Ovary (tissue), 9 donors: ENCODE results near the gene PPP1R18. TPM values are rescaled to one million over a fixed set of nuclear protein-coding genes. Genes with fewer than 3 reads are reported as not detected.
"Not testable (repeated sequence)": the region's sequence is repeated elsewhere in the genome, so short reads cannot be mapped to it uniquely, and the experiment has no call there.

ENCODE experiments used
- DNase-seq, 5 donors: peaks; one replicate each; pipeline ENCODE4 v3.0.0-alpha.2; 2019 to 2020
- H3K27ac ChIP-seq, 2 donors: fragments of 200-600 bp; one replicate each; pipeline versions ENCODE4 v1.5.1 to v1.8.0; 2019 to 2022
- H3K27me3 ChIP-seq: fragments of 200-600 bp; one replicate; pipeline ENCODE4 v1.8.0; 2022
- H3K36me3 ChIP-seq: fragments of 200-600 bp; sonication (generic); one replicate; pipeline ENCODE4 v1.5.1; 2019
- H3K4me1 ChIP-seq: one replicate; pipeline ENCODE4 v1.8.1; 2013; ENCODE audit warnings: mild to moderate bottlenecking, moderate library complexity; ENCODE audit not compliant: insufficient read depth
- H3K4me3 ChIP-seq: fragments of 200-600 bp; sonication (generic); one replicate; pipeline ENCODE4 v1.5.1; 2017
- H3K9me3 ChIP-seq, 2 donors: fragments of 200-600 bp in 1 of 2; sonication (generic) in 1 of 2; one replicate each; pipeline versions ENCODE4 v1.5.1 to v1.8.1; 2013 to 2019; ENCODE audit warnings: mild to moderate bottlenecking in 1 of 2, moderate library complexity in 1 of 2
- CTCF ChIP-seq, 3 donors: fragments of 450-650 bp in 2 of 3; fragments of 200-600 bp in 1 of 3; IDR thresholded peaks; one replicate each; pipeline versions ENCODE4 v1.5.1 to v1.8.0; 2016 to 2022; ENCODE audit warnings: antibody characterized with exemption in 3 of 3, mild to moderate bottlenecking in 1 of 3
- EP300 ChIP-seq: sonication (generic); formaldehyde crosslinking; IDR thresholded peaks from one replicate; pipeline ENCODE4 v1.6.1; 2017; ENCODE audit warnings: antibody characterized with exemption
- POLR2A ChIP-seq: fragments of 450-650 bp; IDR thresholded peaks from one replicate; pipeline ENCODE4 v1.6.1; 2017; ENCODE audit warnings: antibody characterized with exemption, mild to moderate bottlenecking, moderate library complexity
- WGBS, 3 donors: extraction: QIAGEN DNeasy Blood & Tissue Kit in 1 of 3; methylation state at CpG; one replicate each; pipeline versions ENCODE4 v1.1.5 to v1.1.7; 2013 to 2017; 5-methylcytosine and 5-hydroxymethylcytosine counted together
- intact Hi-C, 4 donors: fragments of 100-400 bp; cut with DNase I; formaldehyde crosslinking; loops; one replicate each; pipeline versions ENCODE4 v1.11.0 to v1.15.1; 2022 to 2023
- polyA plus RNA-seq, 2 donors: library from polyadenylated mRNA; stranded (reverse); fragments of 200-250 nt in 1 of 2; fragments of 350-450 nt in 1 of 2; fragmentation: Illumina TruSeq in 1 of 2; extraction: RNeasy Lipid Tissue Mini Kit (QIAGEN cat#74804) in 1 of 2; gene quantifications; one replicate each; pipeline ENCODE4 v1.2.3, GENCODE V29; 2013 to 2014
- total RNA-seq, 7 donors: library from RNA; depleted of rRNA in 2 of 7; stranded (reverse); fragments of >200 nt in 2 of 7; fragmentation: NEBNext Ultra II Directional in 3 of 7; extraction: Animal tissue kit (Norgen Biotek cat#: 25700) in 3 of 7; gene quantifications; one replicate each; pipeline versions ENCODE4 v1.1.0 to v1.2.4, GENCODE V29; 2016 to 2023
- donor health status: DM: no; HTN: no; CAD: no; lungs with moderate emphysema.
- donor health status: DM: no; HTN: no; CAD: no.
- donor health status: Bipolar disorder and iron deficiency.
- donor health status: DM: yes; HTN: yes; CAD: no.
- donor health status: DM: no; HTN: no; CAD: no.
- donor health status: DM: yes; HTN: yes; CAD: no.

PPP1R18 gene
- total and polyA plus RNA-seq, 9 donors = 14.7 to 95.9 (median 56.0) TPM

DNA sequence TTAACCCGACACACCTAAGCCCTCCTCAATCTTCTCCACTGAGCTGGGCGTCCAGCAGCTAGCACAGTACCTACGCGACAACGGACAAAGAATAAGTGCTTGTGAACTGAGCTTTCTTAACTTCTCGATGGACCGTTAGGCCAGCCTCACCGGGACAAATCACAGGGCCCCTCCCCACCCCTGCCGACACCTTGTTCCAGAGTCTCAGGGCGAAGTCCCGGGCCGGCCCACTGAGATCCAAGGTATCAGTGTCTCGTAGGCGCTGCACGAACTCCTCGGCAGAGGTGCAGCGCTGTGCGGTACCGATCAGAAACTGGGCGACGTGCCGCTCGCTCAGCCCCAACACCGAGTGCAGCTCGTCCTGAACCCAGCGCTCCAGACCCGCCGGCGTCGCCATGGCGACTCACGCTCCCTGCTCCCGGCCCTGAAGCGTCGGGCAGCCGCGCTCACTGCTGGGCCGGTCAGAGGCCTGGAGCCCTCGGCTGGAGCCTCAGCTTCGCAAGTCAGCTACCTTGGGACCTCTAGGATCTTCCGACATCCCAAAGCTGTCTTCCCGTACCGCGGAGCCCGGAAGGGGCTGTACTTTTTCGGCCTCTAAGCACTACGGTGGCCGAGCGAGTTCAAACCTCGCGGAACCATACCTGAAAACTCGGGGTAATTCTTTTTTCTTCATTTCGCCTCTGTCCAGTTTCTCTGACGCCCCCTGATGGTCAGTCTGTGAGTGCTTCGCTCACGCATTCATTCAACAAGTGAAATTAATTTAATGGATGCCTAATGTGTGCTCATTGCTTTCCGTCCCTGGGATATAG is 13.8 kb downstream of the PPP1R18 start, which contains the start of gene DHX16:
TSS of gene DHX16 (minus strand) at position 562 of the 809 bp plus-strand sequence. CDS start at position 397, 165 bp downstream.
- intact Hi-C loops = loop anchor here in 2 of 4 donors (10.0 kb wide), 3 partner anchors 128 to 402 kb away; no protein-coding TSS in a partner anchor
- Histone ChIP-seq H3K27me3 (no peaks in the 10 kb centered on the region), H3K4me3 (peak within 1 kb of the TSS; percentile 100), H3K36me3 (no peaks in the 10 kb centered on the region), H3K9me3 (no peaks in the 10 kb centered on the region), H3K4me1 (peaks cover 4% of the 10 kb centered on the region), H3K27ac (peak within 1 kb of the TSS in 1 of 2 donors; percentile 35)
- 0% methylated on average over 56 to 57 of the region's 57 CpGs for WGBS, 3 donors
- DNase-seq = peak; percentile 94 to 97 (median 96)
- TF ChIP-seq EP300 (no peak), POLR2A (peak; percentile 18), CTCF (IDR thresholded peaks at IDR 0.05) (peak; percentile 85 to 89 (median 88))

DNA sequence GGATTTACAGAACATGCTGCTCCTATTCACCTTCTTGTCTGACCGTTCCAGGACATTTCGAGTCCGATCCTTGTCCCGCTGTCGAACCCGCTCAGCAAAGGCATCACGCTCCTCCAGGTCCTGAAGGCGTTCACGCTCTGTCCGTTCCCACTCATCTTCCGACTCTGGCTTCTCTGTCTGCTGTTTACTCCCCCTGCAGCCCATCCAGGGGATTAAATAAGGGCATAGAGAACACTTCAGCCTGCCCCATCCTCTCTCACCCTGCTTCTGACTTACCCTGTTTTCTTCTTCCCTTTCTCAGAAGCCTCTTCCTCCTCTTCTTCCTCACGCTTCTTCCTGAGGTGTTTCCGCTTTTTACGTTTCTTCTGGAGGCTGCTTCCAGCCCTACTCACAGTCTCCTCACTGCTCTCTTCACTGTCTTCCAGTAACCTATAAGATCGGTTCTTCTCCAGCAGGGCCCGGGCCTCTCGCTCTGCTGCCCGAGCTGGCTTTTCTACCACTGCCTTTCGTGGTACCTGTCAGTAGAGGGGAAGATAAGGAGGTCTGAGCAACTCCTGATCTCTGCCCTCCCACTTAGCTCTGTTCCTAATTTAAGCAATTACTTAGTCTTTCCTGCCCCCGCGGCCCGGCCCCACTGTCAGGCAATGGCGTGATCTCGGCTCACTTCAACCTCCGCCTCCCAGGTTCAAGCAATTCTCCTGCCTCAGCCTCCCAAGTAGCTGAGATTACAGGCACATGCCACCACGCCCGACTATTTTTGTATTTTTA is 15.5 kb downstream of the PPP1R18 start:
- no peak for DNase-seq
- Histone ChIP-seq H3K4me3 (no peak overlapping the region), H3K4me1 (peaks cover 4% of the 10 kb centered on the region), H3K27ac (no peak overlapping the region), H3K9me3 (no peaks in the 10 kb centered on the region), H3K36me3 (no peaks in the 10 kb centered on the region), H3K27me3 (no peaks in the 10 kb centered on the region)
- WGBS, 3 donors = 80 to 86% (median 84%) methylated on average over 27 of the region's 27 CpGs
- TF ChIP-seq EP300 (no peak), CTCF (IDR thresholded peaks at IDR 0.05) (no peak)
- intact Hi-C loops = loop anchor here in 2 of 4 donors (10.0 kb wide), 3 partner anchors 126 to 404 kb away; no protein-coding TSS in a partner anchor

DNA sequence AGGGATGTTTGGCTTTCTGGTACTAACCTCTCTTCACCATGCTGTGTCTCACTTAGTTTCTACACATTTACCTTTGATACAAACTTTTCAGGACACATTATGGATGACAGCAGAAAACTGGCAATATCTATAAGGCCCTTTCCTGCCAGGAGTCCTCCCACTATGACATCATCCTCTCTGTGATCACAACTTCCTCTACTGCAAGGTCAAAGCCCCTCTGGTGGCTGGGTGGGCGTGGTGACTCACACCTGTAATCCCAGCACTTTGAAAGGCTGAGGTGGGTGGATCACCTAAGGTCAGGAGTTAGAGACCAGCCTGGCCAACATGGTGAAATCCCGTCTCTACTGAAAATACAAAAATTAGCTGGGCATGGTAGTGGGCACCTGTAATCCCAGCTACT is 20.1 kb downstream of the PPP1R18 start:
- H3K36me3 ChIP-seq, DNase-seq, H3K27ac ChIP-seq, H3K4me3 ChIP-seq, intact Hi-C loops, H3K4me1 ChIP-seq, H3K27me3 ChIP-seq, H3K9me3 ChIP-seq: not testable (repeated sequence)
- WGBS, 3 donors = 70 to 89% (median 72%) methylated on average over 2 of the region's 2 CpGs

- no peaks in the 10 kb centered on the region for H3K4me1 ChIP-seq
- H3K36me3 ChIP-seq = no peaks in the 10 kb centered on the region
- DNase-seq = no peak
- intact Hi-C loops = no loop called here
- no peaks in the 10 kb centered on the region for H3K9me3 ChIP-seq
- TF ChIP-seq EP300 = no peak
- TF ChIP-seq CTCF (IDR thresholded peaks at IDR 0.05) = no peak
- no peak for TF ChIP-seq POLR2A
- no peak overlapping the region for H3K27ac ChIP-seq
- WGBS, 3 donors = 88 to 90% (median 89%) methylated on average over 34 of the region's 34 CpGs
- H3K4me3 ChIP-seq = no peak overlapping the region
- H3K27me3 ChIP-seq = no peaks in the 10 kb centered on the region
Observed at GRCh38 chr6:30664994-30665767, 21.3 kb downstream of the PPP1R18 start.

- H3K9me3 ChIP-seq, H3K4me1 ChIP-seq, H3K36me3 ChIP-seq, H3K4me3 ChIP-seq, DNase-seq, H3K27me3 ChIP-seq, H3K27ac ChIP-seq: not testable (repeated sequence)
- intact Hi-C loops = loop anchor here in 1 of 4 donors (10.0 kb wide), 1 partner anchor 163 kb away; no protein-coding TSS in a partner anchor
- 86 to 88% (median 87%) methylated on average over 5 of the region's 5 CpGs for WGBS, 3 donors
Observed at GRCh38 chr6:30657922-30658321, 28.5 kb downstream of the PPP1R18 start.
